ENCODE data around the gene PDE5A. TPM values are rescaled to one million over a fixed set of nuclear protein-coding genes. Genes with fewer than 3 reads are reported as not detected.
A peak's percentile ranks its signal among the peaks of the same experiment; 100 is the strongest.

Gene PDE5A
- total and polyA plus RNA-seq, 10 of the 15 experiments (the other 5 are each of a cell fraction or from before 2014, with no cell fraction given) = under 0.01 to 3.9 (median 0.26) TPM; not detected in 1

DNA sequence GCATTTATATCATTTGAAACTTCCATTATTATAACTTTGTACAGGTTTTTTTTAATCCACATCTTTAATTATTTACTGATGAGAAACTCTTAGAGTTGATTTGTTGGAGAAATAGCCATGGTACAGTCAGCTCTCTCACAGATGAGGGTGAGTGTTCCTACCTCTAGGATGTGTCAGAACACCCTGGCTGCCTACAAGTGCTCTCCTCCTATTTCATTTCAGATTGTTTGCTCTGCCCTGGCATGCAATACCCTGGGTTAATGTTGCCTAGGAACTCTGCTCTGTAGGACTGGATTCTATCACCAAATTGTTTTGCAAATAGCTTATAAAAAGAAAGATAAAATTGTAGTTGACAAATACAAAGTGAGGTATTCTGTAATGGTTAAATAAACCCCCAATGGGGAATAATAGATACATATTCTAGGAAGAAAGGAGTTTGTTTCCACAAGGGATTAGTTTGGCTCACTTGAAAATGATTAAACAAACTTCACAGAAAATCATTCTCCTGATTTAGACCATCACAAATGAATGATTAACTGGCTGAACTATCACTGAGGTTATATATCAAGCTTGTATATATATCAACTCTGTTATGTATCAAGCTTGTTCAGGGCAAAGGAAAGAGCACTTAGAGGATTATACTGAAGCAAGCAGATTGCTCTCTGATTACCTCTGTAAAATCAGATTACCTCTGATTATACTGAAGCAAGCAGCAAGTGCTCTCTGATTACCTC is 150.0 kb downstream of the PDE5A start (continued):
- TF ChIP-seq, protein P1, sequence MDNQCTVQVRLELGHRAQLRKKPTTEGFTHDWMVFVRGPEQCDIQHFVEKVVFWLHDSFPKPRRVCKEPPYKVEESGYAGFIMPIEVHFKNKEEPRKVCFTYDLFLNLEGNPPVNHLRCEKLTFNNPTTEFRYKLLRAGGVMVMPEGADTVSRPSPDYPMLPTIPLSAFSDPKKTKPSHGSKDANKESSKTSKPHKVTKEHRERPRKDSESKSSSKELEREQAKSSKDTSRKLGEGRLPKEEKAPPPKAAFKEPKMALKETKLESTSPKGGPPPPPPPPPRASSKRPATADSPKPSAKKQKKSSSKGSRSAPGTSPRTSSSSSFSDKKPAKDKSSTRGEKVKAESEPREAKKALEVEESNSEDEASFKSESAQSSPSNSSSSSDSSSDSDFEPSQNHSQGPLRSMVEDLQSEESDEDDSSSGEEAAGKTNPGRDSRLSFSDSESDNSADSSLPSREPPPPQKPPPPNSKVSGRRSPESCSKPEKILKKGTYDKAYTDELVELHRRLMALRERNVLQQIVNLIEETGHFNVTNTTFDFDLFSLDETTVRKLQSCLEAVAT (IDR thresholded peaks at IDR 0.05) = no peak
- TF ChIP-seq CHD1 (IDR thresholded peaks at IDR 0.05; ENCODE audit: low read depth, low read length) (no peak), SUPT20H (IDR thresholded peaks at IDR 0.05; ENCODE audit: borderline replicate concordance, control insufficient read depth, low read depth, low read length) (no peak), NRF1 (conservative IDR thresholded peaks at IDR 0.05; ENCODE audit: low read depth, low read length) (no peak), NR2C2 (IDR thresholded peaks at IDR 0.05; ENCODE audit: borderline replicate concordance, control insufficient read depth, insufficient read length, low read depth) (no peak), CREM (IDR thresholded peaks at IDR 0.05; ENCODE audit: low read depth) (no peak), IRF4 (IDR thresholded peaks at IDR 0.05; ENCODE audit: low read depth, low read length) (no peak), RAD21 (IDR thresholded peaks at IDR 0.05; ENCODE audit: insufficient read depth, low read depth, low read length) (no peak)

DNA sequence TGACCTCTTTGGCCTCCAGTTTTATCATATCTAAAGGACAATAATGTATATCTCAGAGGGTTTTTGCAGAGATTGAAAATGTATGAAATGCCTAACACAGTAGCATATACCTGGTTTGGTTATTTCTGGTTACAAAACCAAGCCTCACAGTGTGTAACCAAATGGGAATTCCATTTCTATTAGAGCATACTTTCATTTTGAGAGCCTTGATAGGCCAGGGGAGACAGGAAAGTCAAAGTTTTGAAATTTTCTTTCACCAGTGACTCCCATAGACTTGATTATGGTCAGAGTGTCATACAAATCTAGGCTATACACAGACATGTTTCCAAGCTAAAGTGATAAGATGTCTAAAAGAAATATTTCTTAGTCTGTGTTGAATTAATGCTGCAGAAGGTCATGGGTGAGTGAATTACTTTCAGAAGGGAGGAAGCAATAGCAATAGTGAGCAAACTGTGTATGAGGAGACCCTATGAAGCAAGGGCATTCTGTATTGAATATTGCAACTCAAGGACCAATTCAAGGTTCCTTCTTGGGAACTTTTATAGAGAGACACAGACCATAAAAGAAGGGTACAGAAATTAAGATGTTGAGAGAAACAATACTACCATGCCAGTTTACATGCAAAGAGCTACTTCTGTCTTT is 151.1 kb downstream of the PDE5A start:
- peaks cover 0 to 10% of the 10 kb centered on the region in 2 experiments; a peak in 3 of 4 replicates for H3K36me3 ChIP-seq (ENCODE audit: control insufficient read depth in 2 of 2, insufficient read depth in 2 of 2, low read length in 1 of 2)
- no peaks in the 10 kb centered on the region for H4K20me1 ChIP-seq (ENCODE audit: control insufficient read depth, insufficient read depth)
- H3K79me2 ChIP-seq (ENCODE audit: control insufficient read depth, insufficient read depth, low read length) = no peaks in the 10 kb centered on the region
- RAD21 ChIA-PET (ENCODE audit: unreplicated experiment) = no interaction called here
- no TSS peak for BruUV-seq (replicated peaks)
- DNase-seq (ENCODE audit: low read depth, low spot score) = no peak
- SMC1A ChIA-PET (ENCODE audit: uncharacterized antibody, unreplicated experiment) = no interaction called here
- H2AFZ ChIP-seq (ENCODE audit: control insufficient read depth, low read depth, low read length) = no peak overlapping the region
- no peaks in the 10 kb centered on the region for H3K4me1 ChIP-seq (ENCODE audit: control insufficient read depth, insufficient read depth, low read length)
- no peak overlapping the region for H3K9ac ChIP-seq (ENCODE audit: control insufficient read depth, insufficient read depth, low read length)
- no peak overlapping the region for H3K4me2 ChIP-seq (ENCODE audit: control insufficient read depth, insufficient read depth)
- no peaks in the 10 kb centered on the region for H3K9me3 ChIP-seq (replicated peaks; ENCODE audit: control insufficient read depth, insufficient read depth, low read length)
- FAIRE-seq = no peak
- POLR2A ChIA-PET = no interaction called here
- CTCF ChIA-PET = no interaction called here
- in situ Hi-C loops (cut with MboI) = no loop called here
- TF ChIP-seq ZSCAN29 (IDR thresholded peaks at IDR 0.05) (no peak), RUNX3 (IDR thresholded peaks at IDR 0.05; ENCODE audit: low read length) (peak; percentile 33; the same call in 1 of the 2 replicates)
- H3K4me3 ChIP-seq = no peak overlapping the region
- ATAC-seq = peak; percentile 70
- no peak overlapping the region for H3K27ac ChIP-seq (ENCODE audit: control insufficient read depth, insufficient read depth)
- H3K27me3 ChIP-seq (replicated peaks in 1 of 2; ENCODE audit: control insufficient read depth in 2 of 2, insufficient read depth in 2 of 2, low read length in 1 of 2) = no peaks in the 10 kb centered on the region
- intact Hi-C loops (cut with micrococcal nuclease; ENCODE audit: unreplicated experiment) = no loop called here

Data from GM12878 (cell line).